ENCODE measurements around the gene TRPM1.

GRCh38 chr15:31012455-31012854 is 89.1 kb downstream of the TRPM1 start:
- TF ChIP-seq CTCF (IDR thresholded peaks at IDR 0.05; ENCODE audit: low read length) (no peak), EZH2 (optimal IDR thresholded peaks at IDR 0.05; ENCODE audit: low read depth, low read length) (no peak), EZH2phosphoT487 (IDR thresholded peaks at IDR 0.05; ENCODE audit: low read length) (no peak)
